HEK293 (cell line): ENCODE results near the gene NAAA.

Source experiments
- CTCF ChIA-PET: fragments of 350-600 bp; formaldehyde crosslinking; extraction: SDS; loops from one replicate; lab custom pipeline; 2021; ENCODE audit warnings: antibody characterized with exemption; lab: Yijun Ruan, JAX
- POLR2A ChIA-PET: fragments of 300-600 bp; formaldehyde crosslinking; extraction: SDS; loops from one replicate; lab custom pipeline; 2020; ENCODE audit warnings: antibody characterized with exemption, inconsistent platforms; lab: Yijun Ruan, JAX
- H3K27ac ChIP-seq: fragments of 200-500 bp; sonication (Bioruptor generic); 2 replicates; pipeline ENCODE4 v1.5.1; 2014; ENCODE audit warnings: low read depth, low read length, control low read depth, inconsistent platforms; ENCODE audit errors: extremely low read depth
- H3K36me3 ChIP-seq, 2 experiments: fragments of 200-500 bp in 1 of 2; sonication (Bioruptor generic) in 1 of 2; 1 replicate in 1 of 2; 2 replicates in 1 of 2; pipeline ENCODE4 v1.5.1; 2014 to 2017; ENCODE audit warnings: inconsistent platforms in 2 of 2, low read length in 2 of 2; ENCODE audit not compliant: control insufficient read depth in 2 of 2, insufficient read depth in 1 of 2
- H3K4me1 ChIP-seq: fragments of 200-500 bp; sonication (Bioruptor generic); 2 replicates; pipeline ENCODE4 v1.5.1; 2014; ENCODE audit warnings: mild to moderate bottlenecking, low read length, inconsistent platforms; ENCODE audit not compliant: control insufficient read depth, insufficient read depth
- H3K4me3 ChIP-seq: 2 replicates; pipeline ENCODE4 v1.5.1; 2011; ENCODE audit warnings: low read depth, mild to moderate bottlenecking, control low read depth, low read length, moderate library complexity
- H3K9me3 ChIP-seq: fragments of 200-500 bp; sonication (Bioruptor generic); 2 replicates; pipeline ENCODE4 v1.5.1; 2014; ENCODE audit warnings: low read depth, low read length, inconsistent platforms; ENCODE audit not compliant: control insufficient read depth, insufficient read depth
- EGR2 ChIP-seq: fragments of 450-650 bp; formaldehyde crosslinking; IDR thresholded peaks from 2 replicates; pipeline ENCODE4 v1.5.1; 2016; ENCODE audit warnings: low read depth, missing biosample characterization, missing genetic modification characterization
- GLIS1 ChIP-seq: fragments of 450-650 bp; formaldehyde crosslinking; IDR thresholded peaks from 2 replicates; pipeline ENCODE4 v1.5.1; 2016; ENCODE audit warnings: missing biosample characterization, missing genetic modification characterization
- MYNN ChIP-seq: fragments of 450-650 bp; formaldehyde crosslinking; IDR thresholded peaks from 2 replicates; pipeline ENCODE4 v1.5.1; 2016; ENCODE audit warnings: missing biosample characterization, missing genetic modification characterization, borderline replicate concordance
- REPIN1 ChIP-seq: fragments of 450-650 bp; formaldehyde crosslinking; IDR thresholded peaks from 2 replicates; pipeline ENCODE4 v1.5.1; 2017; ENCODE audit warnings: missing biosample characterization, missing genetic modification characterization, low read depth
- SP7 ChIP-seq: fragments of 450-650 bp; formaldehyde crosslinking; IDR thresholded peaks from 2 replicates; pipeline ENCODE4 v1.5.1; 2016; ENCODE audit warnings: missing biosample characterization, missing genetic modification characterization
- ZBTB10 ChIP-seq: fragments of 450-650 bp; formaldehyde crosslinking; IDR thresholded peaks from 2 replicates; pipeline ENCODE4 v1.5.1; 2016; ENCODE audit warnings: missing biosample characterization, missing genetic modification characterization
- ZFP3 ChIP-seq: fragments of 450-650 bp; formaldehyde crosslinking; IDR thresholded peaks from 2 replicates; pipeline ENCODE4 v1.5.1; 2016; ENCODE audit warnings: low read depth, missing biosample characterization, missing genetic modification characterization
- ZNF112 ChIP-seq: fragments of 450-650 bp; formaldehyde crosslinking; IDR thresholded peaks from 2 replicates; pipeline ENCODE4 v1.5.0; 2017; ENCODE audit warnings: missing biosample characterization, missing genetic modification characterization
- ZNF114 ChIP-seq: fragments of 450-650 bp; formaldehyde crosslinking; IDR thresholded peaks from 2 replicates; pipeline ENCODE4 v1.5.0; 2017; ENCODE audit warnings: missing biosample characterization, missing genetic modification characterization
- ZNF146 ChIP-seq: fragments of 450-650 bp; formaldehyde crosslinking; IDR thresholded peaks from 2 replicates; pipeline ENCODE4 v1.5.1; 2016; ENCODE audit warnings: missing biosample characterization, missing genetic modification characterization
- ZNF184 ChIP-seq: fragments of 450-650 bp; IDR thresholded peaks from 2 replicates; pipeline ENCODE4 v1.5.1; 2018; ENCODE audit warnings: missing biosample characterization, mild to moderate bottlenecking, missing genetic modification characterization
- ZNF223 ChIP-seq: fragments of 450-650 bp; formaldehyde crosslinking; IDR thresholded peaks from 2 replicates; pipeline ENCODE4 v1.5.1; 2016; ENCODE audit warnings: missing biosample characterization, missing genetic modification characterization
- ZNF23 ChIP-seq: fragments of 450-650 bp; formaldehyde crosslinking; IDR thresholded peaks from 2 replicates; pipeline ENCODE4 v1.5.1; 2016; ENCODE audit warnings: missing biosample characterization, missing genetic modification characterization, borderline replicate concordance
- ZNF274 ChIP-seq, 2 experiments: fragments of 200-500 bp in 1 of 2; fragments of 450-650 bp in 1 of 2; sonication (Bioruptor generic) in 1 of 2; formaldehyde crosslinking in 1 of 2; IDR thresholded peaks; 2 replicates each; pipeline versions ENCODE4 v1.5.1 to v1.6.1; 2014 to 2016; ENCODE audit warnings: borderline replicate concordance in 1 of 2, inconsistent platforms in 1 of 2, low read length in 1 of 2, missing biosample characterization in 1 of 2, missing genetic modification characterization in 1 of 2
- ZNF341 ChIP-seq: fragments of 450-650 bp; formaldehyde crosslinking; IDR thresholded peaks from 2 replicates; pipeline ENCODE4; 2016; ENCODE audit warnings: low read depth, missing biosample characterization, missing genetic modification characterization
- ZNF473 ChIP-seq: fragments of 450-650 bp; formaldehyde crosslinking; IDR thresholded peaks from 2 replicates; pipeline ENCODE4 v1.5.1; 2017; ENCODE audit warnings: missing biosample characterization, missing genetic modification characterization
- ZNF510 ChIP-seq: fragments of 450-650 bp; formaldehyde crosslinking; IDR thresholded peaks from 2 replicates; pipeline ENCODE4 v1.5.1; 2018; ENCODE audit warnings: mild to moderate bottlenecking, missing genetic modification characterization, missing biosample characterization; ENCODE audit not compliant: insufficient replicate concordance
- ZNF571 ChIP-seq: fragments of 450-650 bp; formaldehyde crosslinking; IDR thresholded peaks from 2 replicates; pipeline ENCODE4 v1.5.0; 2017; ENCODE audit warnings: missing biosample characterization, missing genetic modification characterization
- ZNF600 ChIP-seq: fragments of 450-650 bp; formaldehyde crosslinking; IDR thresholded peaks from 2 replicates; pipeline ENCODE4 v1.5.1; 2016; ENCODE audit warnings: missing biosample characterization, missing genetic modification characterization
- ZNF629 ChIP-seq: fragments of 450-650 bp; formaldehyde crosslinking; IDR thresholded peaks from 2 replicates; pipeline ENCODE4 v1.5.1; 2017; ENCODE audit warnings: missing biosample characterization, missing genetic modification characterization
- ZNF664 ChIP-seq: fragments of 450-650 bp; formaldehyde crosslinking; IDR thresholded peaks from 2 replicates; pipeline ENCODE4 v1.5.1; 2016; ENCODE audit warnings: missing biosample characterization, missing genetic modification characterization
- ZNF843 ChIP-seq: fragments of 450-650 bp; formaldehyde crosslinking; IDR thresholded peaks from 2 replicates; pipeline ENCODE4 v1.5.1; 2016; ENCODE audit warnings: missing biosample characterization, missing genetic modification characterization
- ZSCAN23 ChIP-seq: fragments of 450-650 bp; formaldehyde crosslinking; IDR thresholded peaks from 2 replicates; pipeline ENCODE4 v1.5.1; 2016; ENCODE audit warnings: missing biosample characterization, missing genetic modification characterization

Gene NAAA

GRCh38 chr4:75980576-75980975 is 39.8 kb upstream of the NAAA start:
- Histone ChIP-seq H3K36me3 (peaks cover 9 to 59% of the 10 kb centered on the region in 2 experiments), H3K4me1 (no peaks in the 10 kb centered on the region), H3K9me3 (no peaks in the 10 kb centered on the region), H3K4me3 (no peak overlapping the region), H3K27ac (no peak overlapping the region)
- ChIA-PET CTCF (no interaction called here), POLR2A (no interaction called here)
- TF ChIP-seq ZNF629 (tag by site-specific recombination) (no peak), ZNF510 (tag by site-specific recombination) (no peak), GLIS1 (tag by site-specific recombination) (no peak), ZFP3 (tag by site-specific recombination) (no peak), ZBTB10 (tag by site-specific recombination) (no peak), ZNF664 (tag by site-specific recombination) (no peak), ZNF473 (tag by site-specific recombination) (no peak), MYNN (tag by site-specific recombination) (no peak), ZNF600 (tag by site-specific recombination) (no peak), ZNF843 (tag by site-specific recombination) (no peak), ZNF341 (tag by site-specific recombination) (no peak), ZNF223 (tag by site-specific recombination) (no peak), ZNF23 (tag by site-specific recombination) (no peak), ZNF571 (tag by site-specific recombination) (no peak), REPIN1 (tag by site-specific recombination) (no peak), ZSCAN23 (tag by site-specific recombination) (no peak), ZNF114 (tag by site-specific recombination) (no peak), EGR2 (tag by site-specific recombination) (no peak), ZNF112 (tag by site-specific recombination) (no peak)

DNA sequence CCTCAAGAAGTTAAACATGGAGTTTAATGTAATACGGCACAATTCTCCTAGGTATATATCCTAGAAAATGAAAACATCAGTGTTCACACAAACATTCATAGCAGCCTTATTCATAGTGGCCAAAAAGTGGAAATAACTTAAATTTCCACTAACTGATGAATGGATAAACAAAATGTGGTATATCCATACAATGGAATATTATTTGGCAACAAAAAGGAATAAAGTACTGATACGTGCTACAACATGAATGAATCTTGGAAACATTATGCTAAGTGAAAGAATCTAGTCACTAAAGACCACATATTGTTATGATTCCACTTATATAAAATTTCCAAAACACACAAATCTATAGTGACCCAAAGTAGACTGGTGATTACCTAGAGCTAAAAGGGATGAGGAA is 35.4 kb upstream of the NAAA start:
- Histone ChIP-seq H3K4me3 (no peak overlapping the region), H3K27ac (no peak overlapping the region), H3K36me3 (peaks cover 36 to 83% of the 10 kb centered on the region in 2 experiments), H3K9me3 (no peaks in the 10 kb centered on the region), H3K4me1 (no peaks in the 10 kb centered on the region)
- ChIA-PET POLR2A (no interaction called here), CTCF (no interaction called here)
- no peak for TF ChIP-seq SP7 (tag by site-specific recombination)
- no peak for TF ChIP-seq ZNF184 (tag by site-specific recombination)
- peak; percentile 66; the same call in 1 of the 2 replicates for TF ChIP-seq ZNF146 (tag by site-specific recombination)
- no peak for TF ChIP-seq ZNF274 (IDR thresholded peaks at IDR 0.05; ENCODE audit: low read length)
- TF ChIP-seq ZNF274 (tag by site-specific recombination; IDR thresholded peaks at IDR 0.05; ENCODE audit: borderline replicate concordance): no peak
